Gastrocnemius medialis (tissue), 4 donors: Measurements from ENCODE around the gene SLC17A7.

Source experiments
- POLR2A ChIP-seq, 2 donors: fragments of 450-650 bp; IDR thresholded peaks; one replicate each; pipeline ENCODE4 v1.6.1; 2017; ENCODE audit warnings: antibody characterized with exemption in 2 of 2, mild to moderate bottlenecking in 2 of 2, moderate library complexity in 2 of 2
- TF ChIP-seq, protein P1 (sequence below), 5 experiments: fragments of 450-650 bp in 3 of 5; fragments of 200-600 bp in 2 of 5; sonication (generic) in 2 of 5; IDR thresholded peaks in 4 of 5; conservative IDR thresholded peaks in 1 of 5; 1 replicate in 4 of 5; 2 replicates in 1 of 5; pipeline ENCODE4 v1.5.1; 2016 to 2019; ENCODE audit warnings: antibody characterized with exemption in 5 of 5, mild to moderate bottlenecking in 3 of 5, moderate library complexity in 3 of 5

DNA sequence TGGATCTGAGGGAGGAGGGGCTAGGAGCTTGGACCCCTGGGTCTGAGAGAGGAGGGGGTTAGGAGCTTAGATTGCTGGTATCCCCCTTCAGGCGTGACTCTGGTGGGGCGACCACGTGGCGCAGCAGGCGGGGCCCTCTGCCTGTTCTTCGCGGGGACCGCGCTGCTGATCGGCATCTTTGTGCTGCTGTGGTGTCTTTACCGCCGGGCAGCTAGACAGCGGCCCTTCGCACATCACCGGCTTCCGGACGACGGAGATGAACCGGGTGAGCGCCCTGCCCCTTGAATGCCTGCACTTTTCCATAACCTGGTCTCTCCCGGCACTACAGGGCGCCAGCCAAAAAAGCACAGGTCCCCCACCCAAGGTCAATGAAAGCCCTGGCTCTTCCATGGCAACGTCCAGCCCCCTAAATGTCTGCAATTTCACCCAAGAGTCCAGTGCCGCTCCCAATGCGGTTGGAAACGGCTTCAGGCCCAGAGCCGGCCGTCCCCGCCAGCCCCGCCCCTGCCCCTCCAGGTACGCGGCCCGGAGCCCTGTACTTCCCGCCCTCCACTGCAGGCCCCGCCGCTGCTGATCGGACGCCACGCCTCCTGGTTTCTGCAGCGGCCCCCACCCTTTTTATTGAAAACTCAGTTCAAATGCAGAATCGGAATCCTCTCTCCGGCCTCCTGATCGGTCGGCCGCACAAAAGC lies 13.3 kb downstream of the SLC17A7 start:
- TF ChIP-seq, protein P1, sequence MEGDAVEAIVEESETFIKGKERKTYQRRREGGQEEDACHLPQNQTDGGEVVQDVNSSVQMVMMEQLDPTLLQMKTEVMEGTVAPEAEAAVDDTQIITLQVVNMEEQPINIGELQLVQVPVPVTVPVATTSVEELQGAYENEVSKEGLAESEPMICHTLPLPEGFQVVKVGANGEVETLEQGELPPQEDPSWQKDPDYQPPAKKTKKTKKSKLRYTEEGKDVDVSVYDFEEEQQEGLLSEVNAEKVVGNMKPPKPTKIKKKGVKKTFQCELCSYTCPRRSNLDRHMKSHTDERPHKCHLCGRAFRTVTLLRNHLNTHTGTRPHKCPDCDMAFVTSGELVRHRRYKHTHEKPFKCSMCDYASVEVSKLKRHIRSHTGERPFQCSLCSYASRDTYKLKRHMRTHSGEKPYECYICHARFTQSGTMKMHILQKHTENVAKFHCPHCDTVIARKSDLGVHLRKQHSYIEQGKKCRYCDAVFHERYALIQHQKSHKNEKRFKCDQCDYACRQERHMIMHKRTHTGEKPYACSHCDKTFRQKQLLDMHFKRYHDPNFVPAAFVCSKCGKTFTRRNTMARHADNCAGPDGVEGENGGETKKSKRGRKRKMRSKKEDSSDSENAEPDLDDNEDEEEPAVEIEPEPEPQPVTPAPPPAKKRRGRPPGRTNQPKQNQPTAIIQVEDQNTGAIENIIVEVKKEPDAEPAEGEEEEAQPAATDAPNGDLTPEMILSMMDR (IDR thresholded peaks at IDR 0.05 in 4 of 5, conservative IDR thresholded peaks at IDR 0.05 in 1 of 5): no peak
- no peak for TF ChIP-seq POLR2A (IDR thresholded peaks at IDR 0.05)
